T-helper 2 cell treated with Interferon-gamma antibody and Interleukin-4, amounts not matched to agents 5 μg/mL and 100 μg/mL, for 36 hours (primary cell): ENCODE measurements around the gene WDR83.
"Not testable (repeated sequence)": the region's sequence is repeated elsewhere in the genome, so short reads cannot be mapped to it uniquely, and the experiment has no call there.

ENCODE experiments used
- DNase-seq: peaks from one replicate; pipeline ENCODE4 v3.0.0; 2021; ENCODE audit warnings: low spot score
- H3K27ac Mint-ChIP-seq: one replicate; pipeline ENCODE4 v1.8.0; 2021; ENCODE audit warnings: mild to moderate bottlenecking, mixed read lengths
- H3K27me3 Mint-ChIP-seq: one replicate; pipeline ENCODE4 v1.8.0; 2021; ENCODE audit warnings: low read depth, mixed read lengths
- H3K36me3 Mint-ChIP-seq: one replicate; pipeline ENCODE4 v1.8.0; 2021; ENCODE audit warnings: low read depth, mixed read lengths
- H3K4me1 Mint-ChIP-seq: one replicate; pipeline ENCODE4 v1.8.0; 2021; ENCODE audit warnings: low read depth, mixed read lengths
- H3K4me3 Mint-ChIP-seq: one replicate; pipeline ENCODE4 v1.8.0; 2022; ENCODE audit warnings: mild to moderate bottlenecking, moderate library complexity, mixed read lengths
- H3K9me3 Mint-ChIP-seq: one replicate; pipeline ENCODE4 v1.8.0; 2021; ENCODE audit warnings: mixed read lengths

WDR83 gene

GRCh38 chr19:12643716-12644115, 22.9 kb upstream of the WDR83 start:
- not testable (repeated sequence) for H3K4me3 Mint-ChIP-seq, H3K27ac Mint-ChIP-seq, H3K4me1 Mint-ChIP-seq, H3K9me3 Mint-ChIP-seq, DNase-seq, H3K27me3 Mint-ChIP-seq
- peaks cover 10% of the 10 kb centered on the region for H3K36me3 Mint-ChIP-seq

DNA sequence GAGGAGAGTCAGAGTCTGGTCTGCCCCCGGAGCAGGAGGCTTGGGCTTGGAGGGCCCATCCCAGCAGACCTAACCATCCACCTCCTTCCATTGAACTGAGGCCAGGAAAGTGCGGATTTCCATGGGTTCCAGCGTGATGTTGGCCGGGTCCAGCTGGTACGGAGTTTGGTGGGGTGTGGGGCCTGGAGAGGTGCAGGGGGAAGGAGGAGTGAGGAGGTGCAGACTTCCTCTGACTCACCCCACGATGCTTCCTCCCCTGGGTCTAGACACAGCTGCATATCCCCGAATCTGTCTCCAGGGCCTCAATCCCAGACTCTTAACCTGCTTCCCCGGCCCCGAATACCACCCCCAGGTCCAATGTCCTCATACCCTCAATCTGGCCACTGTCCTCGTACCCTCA, 20.1 kb upstream of the WDR83 start:
- Mint-ChIP-seq H3K27ac (no peak overlapping the region), H3K27me3 (no peaks in the 10 kb centered on the region), H3K4me1 (no peaks in the 10 kb centered on the region), H3K9me3 (no peaks in the 10 kb centered on the region), H3K4me3 (no peak overlapping the region), H3K36me3 (peaks cover 21% of the 10 kb centered on the region)
- DNase-seq, result no peak

DNA sequence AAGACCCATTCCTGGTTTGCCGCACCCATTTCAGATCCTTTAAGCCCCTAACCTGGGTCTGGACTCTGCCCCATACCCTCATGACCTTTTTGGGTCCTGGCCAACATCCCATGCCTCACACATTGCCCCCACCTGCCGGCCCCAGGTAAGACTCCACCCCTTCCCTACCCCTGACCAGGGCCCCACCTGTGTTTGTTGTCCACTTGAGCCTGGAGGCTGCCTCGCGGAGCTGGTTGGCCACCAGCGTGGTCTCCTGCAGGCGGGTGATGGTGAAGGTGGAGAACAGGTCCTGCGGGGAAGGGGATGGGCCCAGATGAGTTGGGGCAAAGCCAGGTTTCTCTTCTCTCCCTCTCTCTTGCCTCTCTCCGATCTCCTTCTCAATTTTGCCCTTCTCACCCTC, 19.6 kb upstream of the WDR83 start:
- Mint-ChIP-seq H3K4me1 (no peaks in the 10 kb centered on the region), H3K36me3 (peaks cover 25% of the 10 kb centered on the region), H3K9me3 (no peaks in the 10 kb centered on the region), H3K27ac (no peak overlapping the region), H3K4me3 (no peak overlapping the region), H3K27me3 (no peaks in the 10 kb centered on the region)
- DNase-seq, result no peak

- H3K4me3 Mint-ChIP-seq, result no peak overlapping the region
- H3K4me1 Mint-ChIP-seq, result no peaks in the 10 kb centered on the region
- peak overlapping the region; percentile 36 for H3K27ac Mint-ChIP-seq
- H3K9me3 Mint-ChIP-seq, result no peaks in the 10 kb centered on the region
- H3K27me3 Mint-ChIP-seq, result no peaks in the 10 kb centered on the region
- no peak for DNase-seq
- H3K36me3 Mint-ChIP-seq, result peaks cover 25% of the 10 kb centered on the region
Observed at GRCh38 chr19:12647490-12648071, 19.0 kb upstream of the WDR83 start.

- Mint-ChIP-seq H3K27ac (no peak overlapping the region), H3K4me1 (no peaks in the 10 kb centered on the region), H3K4me3 (no peak overlapping the region), H3K36me3 (peaks cover 25% of the 10 kb centered on the region), H3K9me3 (no peaks in the 10 kb centered on the region), H3K27me3 (no peaks in the 10 kb centered on the region)
- DNase-seq, result no peak
Observed at GRCh38 chr19:12648088-12648487, 18.5 kb upstream of the WDR83 start.

DNA sequence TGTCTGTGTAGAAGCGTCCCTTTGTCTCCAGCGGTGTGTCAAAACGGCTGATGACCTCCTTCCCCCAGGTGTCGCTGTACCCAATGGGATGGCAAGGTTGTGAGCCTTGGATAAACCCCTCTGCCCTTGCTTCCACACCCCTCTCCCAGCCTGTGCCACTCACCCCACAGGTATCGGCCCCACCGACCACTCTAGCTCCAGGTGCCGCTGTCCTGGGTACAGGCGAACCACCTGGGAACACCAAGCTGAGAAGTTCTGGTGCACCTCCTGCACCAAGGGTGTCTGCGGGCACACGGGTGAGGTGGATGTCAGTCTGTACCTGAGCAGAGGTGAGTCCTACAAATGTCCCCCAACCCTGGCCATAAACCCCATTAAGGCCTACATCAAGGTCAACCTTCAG, 16.7 kb upstream of the WDR83 start:
- H3K4me3 Mint-ChIP-seq, result no peak overlapping the region
- no peaks in the 10 kb centered on the region for H3K4me1 Mint-ChIP-seq
- no peaks in the 10 kb centered on the region for H3K27me3 Mint-ChIP-seq
- no peak overlapping the region for H3K27ac Mint-ChIP-seq
- peaks cover 18% of the 10 kb centered on the region for H3K36me3 Mint-ChIP-seq
- DNase-seq, result no peak
- no peaks in the 10 kb centered on the region for H3K9me3 Mint-ChIP-seq

- Mint-ChIP-seq H3K4me1 (no peaks in the 10 kb centered on the region), H3K36me3 (peaks cover 40% of the 10 kb centered on the region), H3K4me3 (no peak overlapping the region), H3K27me3 (no peaks in the 10 kb centered on the region), H3K9me3 (no peaks in the 10 kb centered on the region), H3K27ac (no peak overlapping the region)
- no peak for DNase-seq
Observed at GRCh38 chr19:12652219-12652618, 14.4 kb upstream of the WDR83 start.

DNA sequence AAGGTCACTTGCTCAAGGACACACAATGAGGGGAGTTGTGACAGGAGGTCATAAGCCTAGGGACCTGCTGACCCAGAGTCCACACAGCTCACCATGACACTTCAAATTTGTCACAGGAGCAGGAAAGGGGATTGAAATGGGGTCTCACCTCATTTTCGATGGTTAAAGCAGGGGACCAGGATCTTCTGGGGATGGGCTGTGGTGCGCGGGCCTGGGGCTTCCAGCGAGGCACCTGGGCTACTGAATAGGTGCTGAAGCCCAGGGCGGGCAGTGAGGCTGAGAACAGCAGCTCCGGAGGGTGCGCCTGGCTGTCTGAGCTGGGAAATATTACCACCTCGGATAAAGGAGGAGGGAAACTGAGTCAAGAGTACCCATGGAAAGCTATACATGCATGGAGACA, 11.1 kb upstream of the WDR83 start:
- H3K36me3 Mint-ChIP-seq, result peaks cover 46% of the 10 kb centered on the region
- no peaks in the 10 kb centered on the region for H3K27me3 Mint-ChIP-seq
- H3K9me3 Mint-ChIP-seq, result no peaks in the 10 kb centered on the region
- H3K4me3 Mint-ChIP-seq, result no peak overlapping the region
- no peak for DNase-seq
- H3K27ac Mint-ChIP-seq, result no peak overlapping the region
- H3K4me1 Mint-ChIP-seq, result no peaks in the 10 kb centered on the region

DNA sequence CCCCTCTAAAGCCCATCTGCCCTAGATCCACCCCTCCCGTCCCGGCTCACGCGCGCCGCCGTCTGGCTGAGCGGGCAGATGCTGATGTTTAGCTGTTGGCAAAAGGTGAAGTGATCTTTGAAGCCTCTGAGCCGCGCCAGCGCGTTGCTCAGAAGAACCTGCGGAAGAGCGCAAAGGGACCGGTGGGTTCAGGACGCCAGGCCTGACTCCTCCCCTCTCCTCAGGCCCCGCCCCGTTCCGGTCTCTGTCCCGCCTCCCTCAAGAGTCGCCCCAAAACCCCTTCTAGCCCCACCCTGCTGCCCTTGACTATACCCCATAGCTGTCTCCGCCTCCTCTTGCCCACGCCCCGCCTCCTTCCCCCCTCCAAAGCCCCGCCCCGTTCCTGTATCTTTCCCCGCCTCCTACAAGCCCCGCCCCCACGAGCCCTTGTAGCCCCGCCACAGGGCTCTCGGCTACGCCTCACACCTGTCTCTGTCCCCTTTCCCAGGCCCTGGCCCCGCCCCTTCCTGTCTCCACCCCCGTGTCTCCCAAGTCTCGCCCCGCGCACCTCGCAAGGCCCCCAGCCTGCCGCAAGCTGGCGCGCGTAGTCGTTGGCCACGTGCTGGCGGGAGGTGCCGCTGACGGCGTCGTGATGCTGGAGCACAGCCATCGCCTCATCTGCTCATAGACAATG, 9.6 kb upstream of the WDR83 start:
- Mint-ChIP-seq H3K4me1 (no peaks in the 10 kb centered on the region), H3K9me3 (no peaks in the 10 kb centered on the region), H3K27ac (no peak overlapping the region), H3K27me3 (no peaks in the 10 kb centered on the region), H3K36me3 (peaks cover 44% of the 10 kb centered on the region), H3K4me3 (no peak overlapping the region)
- no peak for DNase-seq

DNA sequence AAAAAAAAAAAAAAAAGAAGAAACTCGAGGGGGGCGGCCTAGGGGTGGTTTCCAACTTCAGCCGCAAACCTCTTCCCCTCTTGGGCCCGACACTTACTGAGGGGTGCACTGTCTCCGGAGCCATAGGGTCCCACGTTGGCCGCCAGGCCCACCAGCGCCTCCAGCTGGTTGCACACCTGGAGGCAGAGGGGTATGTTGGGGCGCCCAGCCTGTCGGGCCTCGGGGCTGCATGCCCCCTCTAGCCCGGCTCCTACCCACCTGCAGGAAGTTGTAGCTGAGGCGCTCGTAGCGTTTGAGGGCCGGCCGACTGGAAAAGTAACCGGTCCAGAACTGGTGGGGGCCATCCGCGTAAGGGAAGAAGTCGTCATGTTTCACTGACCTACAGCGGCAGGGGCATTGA, 8.6 kb upstream of the WDR83 start:
- Mint-ChIP-seq H3K4me3 (no peak overlapping the region), H3K36me3 (peaks cover 44% of the 10 kb centered on the region), H3K27me3 (no peaks in the 10 kb centered on the region), H3K9me3 (no peaks in the 10 kb centered on the region), H3K4me1 (no peaks in the 10 kb centered on the region), H3K27ac (no peak overlapping the region)
- no peak for DNase-seq

- Mint-ChIP-seq H3K27ac (no peak overlapping the region), H3K9me3 (no peaks in the 10 kb centered on the region), H3K36me3 (peaks cover 53% of the 10 kb centered on the region), H3K4me3 (no peak overlapping the region), H3K4me1 (peaks cover 18% of the 10 kb centered on the region), H3K27me3 (no peaks in the 10 kb centered on the region)
- no peak for DNase-seq
Observed at GRCh38 chr19:12660980-12661379, 5.6 kb upstream of the WDR83 start.

GRCh38 chr19:12664406-12665280, 2.0 kb upstream of the WDR83 start:
- Mint-ChIP-seq H3K4me3 (peak overlapping the region; percentile 99), H3K36me3 (peaks cover 41% of the 10 kb centered on the region), H3K4me1 (peaks cover 39% of the 10 kb centered on the region), H3K9me3 (no peaks in the 10 kb centered on the region), H3K27ac (peak overlapping the region; percentile 15), H3K27me3 (no peaks in the 10 kb centered on the region)
- DNase-seq, result no peak

DNA sequence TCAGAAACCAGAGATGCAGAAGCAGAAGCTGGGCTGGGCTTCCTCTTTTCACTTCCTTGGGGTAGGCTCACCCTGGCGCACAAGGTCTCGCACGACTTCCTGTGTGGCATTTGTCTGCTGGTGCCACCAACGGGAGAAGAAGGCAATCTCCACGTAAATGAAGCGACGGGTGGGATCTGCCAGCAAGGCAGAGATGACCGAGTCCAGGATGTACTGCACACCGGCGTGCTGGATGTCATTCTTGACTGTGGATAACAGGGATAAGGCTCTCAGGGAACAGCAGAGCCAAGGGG, 1.4 kb upstream of the WDR83 start:
- Mint-ChIP-seq H3K36me3 (peaks cover 37% of the 10 kb centered on the region), H3K4me1 (peaks cover 42% of the 10 kb centered on the region), H3K27ac (peak overlapping the region; percentile 83), H3K4me3 (peak overlapping the region; percentile 99), H3K27me3 (no peaks in the 10 kb centered on the region), H3K9me3 (no peaks in the 10 kb centered on the region)
- DNase-seq, result peak; percentile 34

GRCh38 chr19:12665671-12666264, 839 bp upstream of the WDR83 start:
- Mint-ChIP-seq H3K36me3 (peaks cover 35% of the 10 kb centered on the region), H3K27me3 (no peaks in the 10 kb centered on the region), H3K27ac (peak overlapping the region; percentile 83), H3K9me3 (no peaks in the 10 kb centered on the region), H3K4me3 (peak overlapping the region; percentile 99), H3K4me1 (peaks cover 46% of the 10 kb centered on the region)
- peak; percentile 23 for DNase-seq
